Measurements from ENCODE around the gene DMAC2L. TPM values are rescaled to one million over a fixed set of nuclear protein-coding genes. Genes with fewer than 3 reads are reported as not detected.
"Not testable (repeated sequence)": the region's sequence is repeated elsewhere in the genome, so short reads cannot be mapped to it uniquely, and the experiment has no call there.

Gene DMAC2L
- total RNA-seq, 1 donor from 2014 or later = 5.8 TPM

DNA sequence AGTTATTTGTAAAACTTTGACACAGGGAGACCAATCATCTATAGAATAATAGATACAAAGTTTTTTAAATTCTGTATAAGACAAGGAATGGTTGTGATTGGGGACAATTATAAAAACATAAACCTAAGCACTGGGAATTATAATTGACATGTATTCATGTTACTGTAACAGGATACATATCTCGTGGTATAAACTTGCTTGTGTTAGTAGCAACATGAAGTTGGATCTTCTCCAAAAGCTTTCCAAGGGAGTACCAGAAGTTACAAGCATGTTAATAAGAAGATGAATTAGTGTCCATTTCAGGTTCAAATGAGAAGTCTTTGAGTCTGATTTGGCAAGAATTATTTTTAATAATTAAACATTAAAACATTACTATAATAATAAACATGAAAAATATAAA is 42.4 kb downstream of the DMAC2L start:
- no peak for DNase-seq (ENCODE audit: low read depth, low spot score)

DNA sequence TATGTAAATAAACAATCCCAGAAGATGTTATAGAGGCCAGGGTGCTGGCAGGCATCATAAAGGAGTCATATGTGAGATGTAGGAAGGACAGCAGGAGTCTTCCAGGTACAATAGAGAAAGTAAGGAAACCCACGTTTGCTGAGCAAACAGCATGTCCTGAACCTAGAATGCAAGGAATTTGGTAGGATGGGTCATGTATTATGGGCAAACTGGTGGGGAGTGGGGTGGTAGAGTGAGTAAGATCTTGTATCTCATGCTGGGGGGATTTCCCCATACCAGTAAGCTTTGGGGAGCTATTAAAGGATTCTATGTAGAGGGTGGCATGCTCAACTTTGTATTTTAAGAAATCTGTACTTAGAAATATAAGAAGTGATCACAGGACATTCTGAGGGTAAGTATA is 43.6 kb downstream of the DMAC2L start:
- DNase-seq (ENCODE audit: low read depth, low spot score) = no peak

DNA sequence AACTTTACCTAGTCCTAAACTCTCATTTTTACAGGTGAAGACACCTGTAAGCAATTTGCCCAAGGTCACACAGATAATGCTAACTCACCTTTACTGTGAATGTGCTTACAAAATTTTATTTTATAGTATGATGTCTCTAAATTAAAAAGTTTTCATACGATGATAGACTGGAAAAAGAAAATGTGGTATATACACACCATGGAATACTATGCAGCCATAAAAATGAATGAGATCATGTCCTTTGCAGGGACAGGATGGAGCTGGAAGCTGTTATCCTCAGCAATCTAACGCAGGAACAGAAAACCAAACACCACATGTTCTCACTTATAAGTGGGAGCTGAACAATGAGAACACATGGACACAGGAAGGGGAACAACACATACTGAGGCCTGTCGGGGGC is 44.2 kb downstream of the DMAC2L start:
- DNase-seq (ENCODE audit: low read depth, low spot score) = not testable (repeated sequence)

DNA sequence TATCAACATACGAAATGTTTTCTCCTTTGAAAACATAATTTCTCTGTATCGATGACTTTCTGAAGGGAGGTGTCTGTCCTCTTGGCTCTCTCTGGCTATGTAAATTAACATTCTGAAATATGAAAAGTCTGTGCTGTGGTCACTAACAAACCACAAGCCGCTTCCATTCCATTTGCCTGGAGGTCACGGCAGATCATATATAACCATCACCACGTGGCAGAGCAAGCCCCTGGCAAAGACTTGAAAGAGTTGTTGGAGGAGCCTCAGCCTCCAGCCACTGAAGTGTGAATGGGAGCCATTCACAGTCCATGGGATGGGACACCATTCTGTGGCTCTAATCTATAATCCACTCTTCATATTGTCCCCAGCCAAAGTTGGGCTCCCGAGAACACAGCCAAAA is 45.0 kb downstream of the DMAC2L start:
- DNase-seq (ENCODE audit: low read depth, low spot score) = no peak

DNA sequence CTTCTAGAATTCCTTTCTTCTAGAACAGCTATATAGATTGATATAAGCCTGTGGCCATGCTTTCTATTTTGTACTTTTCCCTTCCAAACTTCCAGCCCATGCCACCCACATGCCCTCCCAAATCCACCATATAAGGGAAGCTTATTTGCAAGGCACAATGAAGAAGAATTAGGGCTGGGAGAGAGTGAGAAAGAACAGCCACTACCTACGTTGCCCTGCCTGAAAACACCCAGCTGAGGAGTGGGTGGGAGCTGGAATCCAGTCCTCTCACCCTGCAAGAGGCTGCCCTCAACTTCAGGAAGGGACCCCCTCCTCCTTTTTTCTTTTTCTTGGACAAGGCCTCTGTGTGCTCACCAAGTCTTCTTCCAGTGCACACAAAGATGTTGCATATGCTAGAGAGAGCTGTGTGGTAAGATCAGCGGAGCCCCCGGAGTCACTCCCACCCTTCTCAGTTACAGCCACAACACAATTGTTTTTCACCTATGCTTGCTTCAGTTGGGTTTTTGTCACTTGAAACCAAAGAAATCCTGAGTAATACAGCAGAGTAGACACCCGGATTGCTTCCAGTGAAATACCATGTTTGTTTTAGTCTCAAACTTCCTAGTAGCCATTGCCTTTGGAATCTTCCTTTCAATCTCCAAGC is 45.8 kb downstream of the DMAC2L start:
- DNase-seq (ENCODE audit: low read depth, low spot score) = no peak

DNA sequence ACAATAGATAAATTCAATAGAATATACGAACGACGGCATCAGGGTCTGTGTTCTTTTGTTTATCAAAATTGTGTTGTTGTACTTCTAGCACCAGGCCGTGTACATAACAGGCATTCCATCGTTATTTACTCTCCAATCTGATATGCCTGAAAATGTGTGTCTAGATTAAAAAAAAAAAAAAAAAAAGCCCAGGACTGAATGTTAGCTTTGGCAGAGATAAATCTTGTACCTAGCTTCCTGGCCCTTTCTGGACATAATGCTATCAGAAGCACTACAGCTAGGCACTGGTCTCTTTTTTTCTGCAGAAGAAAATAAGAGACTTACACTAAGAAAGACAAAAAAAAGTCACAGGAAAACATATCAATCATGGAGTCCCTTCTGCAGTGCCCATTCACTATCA is 47.5 kb downstream of the DMAC2L start:
- no peak for DNase-seq (ENCODE audit: low read depth, low spot score)

DNA sequence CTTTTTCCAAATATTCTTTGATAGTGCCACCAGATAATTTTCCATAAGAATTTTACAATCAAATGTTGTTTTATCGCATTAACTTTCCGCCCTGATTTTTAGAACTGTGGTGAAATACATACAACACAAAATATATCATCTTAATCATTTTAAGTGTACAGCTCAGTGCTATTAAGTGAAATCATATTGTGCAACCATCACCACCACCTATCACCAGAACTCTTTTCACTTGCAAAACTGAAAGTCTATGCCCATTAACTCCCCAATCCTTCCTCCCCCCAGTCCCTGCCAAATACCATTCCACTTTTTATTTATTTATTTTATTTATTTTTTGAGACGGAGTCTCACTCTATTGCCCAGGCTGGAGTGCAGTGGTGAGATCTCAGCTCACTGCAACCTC is 48.0 kb downstream of the DMAC2L start:
- DNase-seq (ENCODE audit: low read depth, low spot score) = no peak

DNA sequence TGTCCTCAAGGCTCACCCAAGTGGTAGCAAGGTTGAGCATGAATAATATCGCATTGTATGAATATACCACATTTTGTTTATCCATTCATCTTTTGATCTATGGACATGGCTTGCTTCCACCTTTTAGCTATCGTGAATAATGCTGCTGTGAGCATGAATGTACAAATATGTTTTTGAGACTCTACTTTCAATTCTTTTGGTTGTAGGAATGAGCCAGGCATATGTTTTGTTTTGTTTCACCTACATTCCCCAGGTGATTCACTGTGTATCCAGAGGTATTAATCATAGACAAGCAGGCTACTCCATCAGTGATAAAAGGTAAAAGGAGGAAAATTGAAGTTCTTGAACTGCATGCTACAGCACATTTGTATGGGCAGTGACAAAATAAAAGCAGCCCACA is 48.7 kb downstream of the DMAC2L start:
- no peak for DNase-seq (ENCODE audit: low read depth, low spot score)

DNA sequence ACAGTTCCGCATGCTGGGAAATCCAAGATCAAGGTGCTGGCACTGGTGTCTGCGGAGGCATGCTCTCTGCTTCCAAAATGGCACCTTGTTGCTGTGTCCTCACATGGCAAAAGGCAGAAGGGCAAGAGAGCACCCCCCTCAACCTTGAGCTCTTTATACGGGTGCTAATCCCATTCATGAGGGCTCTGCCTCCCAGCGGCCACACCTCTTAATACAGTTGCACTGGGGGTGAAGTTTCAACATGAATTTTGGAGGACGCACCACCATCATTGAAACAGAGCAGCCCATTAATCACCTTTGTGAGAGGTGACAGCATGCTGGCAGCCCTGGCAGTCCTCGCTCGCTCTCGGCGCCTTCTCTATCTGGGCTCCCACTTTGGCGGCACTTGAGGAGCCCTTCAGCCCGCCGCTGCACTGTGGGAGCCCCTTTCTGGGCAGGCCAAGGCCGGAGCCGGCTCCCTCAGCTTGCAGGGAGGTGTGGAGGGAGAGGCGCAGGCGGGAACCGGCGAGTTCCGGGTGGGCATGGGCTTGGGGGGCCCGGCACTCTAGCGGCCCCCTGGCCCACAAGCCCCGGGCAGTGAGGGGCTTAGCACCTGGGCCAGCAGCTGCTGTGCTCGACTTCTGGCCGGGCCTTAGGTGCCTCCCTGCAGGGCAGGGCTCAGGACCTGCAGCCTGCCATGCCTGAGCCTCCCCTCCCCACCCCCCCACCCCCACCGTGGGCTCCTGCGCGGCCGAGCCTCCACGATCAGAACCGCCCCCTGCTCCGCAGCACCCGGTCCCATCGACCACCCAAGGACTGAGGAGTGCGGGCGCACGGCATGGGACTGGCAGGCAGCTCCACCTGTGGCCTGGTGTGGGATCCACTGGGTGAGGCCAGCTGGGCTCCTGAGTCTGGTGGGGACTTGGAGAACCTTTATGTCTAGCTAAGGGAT is 49.6 kb downstream of the DMAC2L start:
- DNase-seq (ENCODE audit: low read depth, low spot score) = not testable (repeated sequence)

DNA sequence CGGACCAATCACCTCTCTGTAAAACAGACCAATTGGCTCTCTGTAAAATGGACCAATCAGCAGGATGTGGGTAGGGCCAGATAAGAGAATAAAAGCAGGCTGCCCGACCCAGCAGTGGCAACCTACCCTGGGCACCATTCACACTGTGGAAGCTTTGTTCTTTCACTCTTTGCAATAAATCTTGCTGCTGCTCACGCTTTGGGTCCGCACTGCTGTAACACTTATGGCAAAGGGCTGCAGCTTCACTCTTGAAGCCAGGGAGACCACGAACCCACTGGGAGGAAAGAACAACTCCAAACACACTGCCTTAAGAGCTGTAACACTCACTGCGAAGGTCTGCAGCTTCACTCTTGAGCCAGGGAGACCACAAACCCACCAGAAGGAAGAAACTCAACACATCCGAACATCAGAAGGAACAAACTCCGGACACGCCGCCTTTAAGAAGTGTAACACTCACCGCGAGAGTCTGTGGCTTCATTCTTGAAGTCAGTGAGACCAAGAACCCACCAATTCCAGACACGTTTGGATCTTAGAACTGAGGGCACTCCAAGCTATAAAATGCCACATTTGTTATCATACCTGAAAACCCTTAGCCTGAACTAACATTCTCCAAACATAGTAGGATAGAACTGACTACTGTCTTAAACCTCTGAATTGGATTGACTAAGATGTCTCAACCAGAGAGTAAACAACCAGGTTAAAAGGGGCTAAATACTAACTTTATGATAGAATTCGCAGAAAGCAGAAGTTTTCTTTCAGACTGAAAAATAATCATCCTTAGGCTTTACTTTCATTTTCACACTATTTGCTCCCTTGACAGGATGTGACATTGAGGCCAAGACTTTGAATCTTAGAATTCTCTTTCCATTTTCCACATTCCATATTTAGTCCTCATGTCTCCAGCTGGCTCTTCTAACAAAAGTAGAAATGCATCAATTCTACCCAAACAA is 50.9 kb downstream of the DMAC2L start:
- no peak for DNase-seq (ENCODE audit: low read depth, low spot score)

DNA sequence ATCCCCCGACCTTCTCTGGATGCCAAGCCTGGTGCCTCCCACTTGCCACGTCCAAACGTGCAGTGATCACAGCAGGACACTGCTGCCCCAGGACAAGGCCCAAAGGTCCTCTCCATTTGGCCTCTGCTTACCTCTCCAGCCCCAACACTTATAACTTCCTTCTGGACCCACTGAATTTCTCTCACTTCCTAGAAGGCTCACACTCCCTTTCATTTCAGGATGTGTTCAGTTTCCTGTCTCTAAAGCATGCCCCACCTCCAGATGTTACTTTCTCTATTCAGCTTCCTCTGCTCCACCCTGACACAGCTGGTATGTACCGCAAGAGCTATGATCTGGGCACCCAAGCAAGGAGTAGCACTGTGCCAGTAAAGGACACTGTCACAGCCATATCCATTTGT is 51.6 kb downstream of the DMAC2L start:
- DNase-seq (ENCODE audit: low read depth, low spot score) = no peak

DNA sequence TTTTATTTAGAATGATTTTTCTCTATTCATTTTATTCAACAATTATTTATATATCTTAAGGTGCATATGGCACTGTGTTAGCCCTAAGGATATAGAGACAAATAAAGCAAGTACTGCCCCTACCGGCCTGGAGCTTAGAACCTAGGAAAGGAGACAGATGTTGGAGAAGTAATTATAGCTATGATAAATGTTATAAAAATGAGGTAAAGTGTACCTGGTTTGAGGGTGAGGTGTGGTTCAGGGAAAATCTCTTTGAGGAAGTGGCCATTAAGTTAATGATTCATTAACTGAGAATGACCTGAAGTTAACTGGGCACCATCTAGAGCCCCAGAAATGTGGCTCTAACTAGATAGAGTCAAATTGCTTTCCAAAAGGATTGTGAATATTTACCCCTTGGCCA is 52.7 kb downstream of the DMAC2L start:
- no peak for DNase-seq (ENCODE audit: low read depth, low spot score)

DNA sequence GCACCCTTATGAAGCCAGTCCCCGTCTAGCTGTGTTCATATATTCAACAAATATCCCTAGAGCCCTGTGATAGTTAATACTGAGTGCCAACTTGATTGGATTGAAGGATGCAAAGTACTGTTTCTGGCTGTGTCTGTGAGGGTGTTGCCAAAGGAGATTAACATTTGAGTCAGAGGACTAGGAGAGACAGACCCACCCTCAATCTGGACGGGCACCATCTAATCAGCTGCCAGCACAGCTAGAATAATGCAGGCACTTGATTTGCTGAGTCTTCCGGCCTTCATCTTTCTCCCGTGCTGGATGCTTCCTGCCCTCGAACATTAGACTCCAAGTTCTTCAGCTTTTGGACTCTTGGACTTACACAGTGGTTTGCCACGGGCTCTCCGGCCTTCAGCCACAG is 53.4 kb downstream of the DMAC2L start:
- DNase-seq (ENCODE audit: low read depth, low spot score) = not testable (repeated sequence)

DNA sequence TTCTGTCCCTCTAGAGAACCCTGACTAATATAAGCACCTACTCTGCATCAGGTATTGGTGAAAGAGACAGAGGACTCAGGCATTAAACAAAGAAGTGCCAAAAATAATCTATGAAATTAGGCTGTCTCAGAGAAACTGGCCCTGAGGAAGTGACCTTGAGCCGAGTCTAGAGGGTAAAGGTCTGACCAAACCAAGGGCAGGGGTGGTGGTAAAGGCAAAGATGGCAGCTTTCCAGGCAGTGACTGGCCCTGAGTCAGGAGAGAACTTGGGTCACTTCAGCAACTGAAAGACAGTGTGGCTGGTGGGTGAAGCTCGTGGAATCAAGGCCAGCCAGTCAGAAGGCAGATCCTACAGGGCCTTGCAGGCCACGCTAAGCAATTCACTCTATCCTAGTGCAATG is 54.0 kb downstream of the DMAC2L start:
- no peak for DNase-seq (ENCODE audit: low read depth, low spot score)

DNA sequence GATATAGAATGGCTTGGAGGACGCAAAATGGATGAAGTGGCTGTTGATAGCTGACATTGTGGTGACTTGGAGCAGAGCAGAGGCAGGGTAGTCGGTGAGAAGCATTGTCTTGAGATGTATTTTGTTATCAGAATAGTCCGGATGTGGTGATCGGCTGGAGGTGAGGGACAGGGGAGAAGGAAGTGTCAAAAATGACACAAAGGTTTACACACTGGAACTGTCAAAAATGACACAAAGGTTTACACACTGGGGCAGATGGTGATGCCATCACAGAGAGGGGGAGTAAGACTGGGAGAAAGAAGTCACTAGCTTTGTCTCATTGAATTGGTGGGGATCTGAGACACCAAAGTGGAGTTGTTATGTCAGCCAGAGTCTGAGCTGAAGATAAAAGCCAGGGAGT is 54.5 kb downstream of the DMAC2L start:
- DNase-seq (ENCODE audit: low read depth, low spot score) = no peak

DNA sequence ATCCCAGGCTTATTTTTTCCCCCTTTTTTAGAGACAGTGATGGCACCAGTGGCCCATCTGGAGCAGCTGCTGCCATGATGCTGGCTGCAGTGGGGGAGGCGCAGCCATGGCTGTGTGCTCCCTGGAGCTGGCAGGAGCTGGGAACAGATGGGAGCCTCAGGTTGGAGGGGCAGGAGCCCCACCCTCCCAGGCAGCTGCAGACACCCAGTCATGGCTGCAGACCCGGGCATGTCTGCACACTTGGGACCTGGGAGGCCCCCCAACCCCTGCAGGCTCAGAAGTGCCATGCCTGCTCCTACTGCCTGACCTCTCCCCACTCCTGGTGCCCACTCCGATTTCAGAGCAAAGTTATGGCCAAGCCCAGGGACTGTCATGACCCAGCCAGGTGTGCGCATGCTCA is 59.4 kb downstream of the DMAC2L start:
- no peak for DNase-seq (ENCODE audit: low read depth, low spot score)

DNA sequence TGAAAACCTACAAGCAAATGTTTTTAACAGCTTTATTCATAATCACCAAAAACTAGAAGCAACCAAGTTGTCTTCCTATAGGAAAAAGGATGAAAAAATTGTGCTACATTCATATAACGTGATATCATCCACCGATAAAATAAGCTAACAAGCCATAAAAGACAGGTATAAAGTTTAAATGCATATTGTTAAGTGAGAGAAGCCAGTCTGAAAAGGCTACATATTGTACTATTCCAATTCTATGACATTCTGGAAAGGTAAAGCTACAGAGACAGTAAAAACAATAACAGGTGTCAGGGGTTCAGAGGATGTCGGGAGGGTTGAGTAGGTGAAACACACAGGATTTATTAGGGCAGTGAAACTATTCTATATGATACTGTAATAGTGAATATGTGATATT is 61.8 kb downstream of the DMAC2L start:
- DNase-seq (ENCODE audit: low read depth, low spot score) = no peak

DNA sequence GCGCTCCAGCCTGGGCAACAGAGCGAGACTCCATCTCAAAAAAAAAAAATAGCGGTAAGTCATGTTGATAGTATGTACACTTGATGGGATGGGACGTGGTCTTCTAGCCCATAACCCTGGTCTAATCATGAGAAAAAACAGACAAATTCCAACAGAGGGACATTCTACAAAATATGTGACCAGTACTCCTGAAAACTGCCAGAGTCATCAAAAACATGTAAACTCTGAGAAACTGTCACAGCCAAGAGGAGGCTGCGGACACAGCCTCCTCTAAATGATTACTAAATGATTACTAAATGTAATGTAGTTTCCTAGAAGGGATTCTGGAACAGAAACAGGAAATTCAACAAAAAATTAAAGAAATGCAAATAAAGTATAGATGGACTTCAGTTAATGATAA is 63.6 kb downstream of the DMAC2L start:
- DNase-seq (ENCODE audit: low read depth, low spot score) = no peak
